OCI-LY1 (cell line): ENCODE results near the gene CEP19.

Experiments
- H2AFZ ChIP-seq: fragments of 200-600 bp; sonication (generic), shearing (Covaris generic); 2 replicates; pipeline ENCODE4 v1.6.0; 2014; ENCODE audit warnings: antibody characterized with exemption, mild to moderate bottlenecking, low read length
- H3F3A ChIP-seq: fragments of 200-600 bp; sonication (generic), shearing (Covaris generic); 2 replicates; pipeline ENCODE4 v1.6.0; 2014; ENCODE audit warnings: mild to moderate bottlenecking, antibody characterized with exemption, low read length, moderate library complexity; ENCODE audit not compliant: insufficient read depth
- H3K27ac ChIP-seq: fragments of 200-600 bp; sonication (generic); 2 replicates; pipeline ENCODE4 v1.5.1; 2014; ENCODE audit warnings: low read length, mixed run types, mild to moderate bottlenecking, low read depth; ENCODE audit not compliant: poor library complexity, severe bottlenecking
- H3K27me3 ChIP-seq: fragments of 200-600 bp; sonication (generic); 2 replicates; pipeline ENCODE4 v1.6.0; 2014; ENCODE audit warnings: antibody characterized with exemption, mild to moderate bottlenecking, low read length, moderate library complexity; ENCODE audit not compliant: insufficient read depth
- H3K36me3 ChIP-seq: fragments of 200-600 bp; sonication (generic); 2 replicates; pipeline ENCODE4 v1.6.1; 2014; ENCODE audit warnings: mild to moderate bottlenecking, antibody characterized with exemption, low read length, moderate library complexity, mixed read lengths; ENCODE audit not compliant: insufficient read depth
- H3K4me1 ChIP-seq: fragments of 200-600 bp; sonication (generic); 2 replicates; pipeline ENCODE4 v1.5.1; 2014; ENCODE audit warnings: mild to moderate bottlenecking, low read length, moderate library complexity; ENCODE audit not compliant: insufficient read depth, severe bottlenecking
- H3K4me2 ChIP-seq: fragments of 200-600 bp; sonication (generic), shearing (Covaris generic); 2 replicates; pipeline ENCODE4 v1.6.1; 2014; ENCODE audit warnings: low read length
- H3K4me3 ChIP-seq: fragments of 200-600 bp; sonication (generic); 2 replicates; pipeline ENCODE4 v1.5.1; 2014; ENCODE audit warnings: low read length, low read depth, mild to moderate bottlenecking, mixed read lengths; ENCODE audit not compliant: poor library complexity, severe bottlenecking
- H3K79me2 ChIP-seq: fragments of 200-600 bp; shearing (Covaris generic); 2 replicates; pipeline ENCODE4 v1.6.1; 2016; ENCODE audit warnings: mixed run types, low read length, mixed read lengths; ENCODE audit not compliant: insufficient read depth
- H3K9ac ChIP-seq: fragments of 200-600 bp; sonication (generic), shearing (Covaris generic); 2 replicates; pipeline ENCODE4 v1.6.1; 2014; ENCODE audit warnings: mild to moderate bottlenecking, low read length, mixed read lengths
- H3K9me2 ChIP-seq: fragments of 200-600 bp; sonication (generic), shearing (Covaris generic); 2 replicates; pipeline ENCODE4 v1.6.1; 2014; ENCODE audit warnings: low read depth, mild to moderate bottlenecking, low read length, mixed read lengths
- H3K9me3 ChIP-seq: fragments of 200-600 bp; shearing (Covaris generic); 2 replicates; pipeline ENCODE4 v1.6.1; 2014; ENCODE audit warnings: low read length, mixed read lengths
- H4K20me1 ChIP-seq: fragments of 200-600 bp; sonication (generic), shearing (Covaris generic); 2 replicates; pipeline ENCODE4 v1.6.0; 2016; ENCODE audit warnings: mild to moderate bottlenecking, low read length; ENCODE audit not compliant: insufficient read depth
- EZH2 ChIP-seq: fragments of 200-600 bp; sonication (generic), shearing (Covaris generic); IDR thresholded peaks from 2 replicates; pipeline ENCODE4 v1.8.0; 2017; ENCODE audit warnings: borderline replicate concordance, mixed run types, mild to moderate bottlenecking, antibody characterized with exemption, low read length, moderate library complexity, mixed read lengths
- TF ChIP-seq, protein P1 (sequence below): fragments of 200-600 bp; sonication (generic), shearing (Covaris generic); IDR thresholded peaks from 2 replicates; pipeline ENCODE4 v1.5.1; 2017; ENCODE audit warnings: mild to moderate bottlenecking, antibody characterized with exemption, low read length, moderate library complexity, mixed read lengths

The CEP19 gene

DNA sequence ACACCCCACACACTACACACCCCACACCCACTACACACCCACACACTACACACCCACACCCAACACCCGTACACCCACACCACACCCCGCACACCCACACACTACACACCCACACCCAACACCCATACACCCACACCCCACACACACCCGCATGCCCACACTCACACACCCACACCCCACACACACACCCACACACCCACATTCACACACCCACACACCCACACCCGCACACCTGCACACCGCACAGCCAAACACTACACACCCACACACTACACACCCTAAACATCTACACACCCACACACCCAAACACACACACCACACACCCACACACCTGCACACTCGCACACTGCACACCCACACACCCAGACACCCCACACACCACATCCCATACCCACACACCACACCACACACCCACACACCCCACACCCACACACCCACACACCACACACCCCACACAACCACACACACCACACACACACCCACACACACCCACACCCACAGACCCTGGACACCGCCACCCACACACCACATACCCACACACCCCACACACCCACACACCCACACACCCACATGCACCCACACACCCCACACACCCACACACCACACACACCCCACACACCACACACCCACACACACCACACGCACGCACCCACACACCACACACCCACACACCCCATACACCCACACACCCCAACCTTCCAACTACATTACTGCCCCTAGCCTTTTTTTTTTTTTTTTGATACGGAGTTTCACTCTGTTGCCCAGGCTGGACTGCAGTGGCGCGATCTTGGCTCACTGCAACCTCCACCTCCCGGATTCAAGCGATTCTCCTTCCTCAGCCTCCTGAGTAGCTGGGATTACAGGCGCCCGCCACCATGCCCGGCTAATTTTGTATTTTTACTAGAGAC is 16.9 kb downstream of the CEP19 start:
- Histone ChIP-seq H3K4me1 (no peaks in the 10 kb centered on the region), H3K9me3 (no peaks in the 10 kb centered on the region), H3K36me3 (no peaks in the 10 kb centered on the region), H3K79me2 (no peaks in the 10 kb centered on the region), H3K27me3 (no peaks in the 10 kb centered on the region), H3K9me2 (no peaks in the 10 kb centered on the region), H2AFZ (no peak overlapping the region), H3K27ac (no peak overlapping the region), H3K4me2 (no peak overlapping the region), H4K20me1 (no peaks in the 10 kb centered on the region), H3K4me3 (no peak overlapping the region), H3K9ac (no peak overlapping the region), H3F3A (no peaks in the 10 kb centered on the region)
- TF ChIP-seq, protein P1, sequence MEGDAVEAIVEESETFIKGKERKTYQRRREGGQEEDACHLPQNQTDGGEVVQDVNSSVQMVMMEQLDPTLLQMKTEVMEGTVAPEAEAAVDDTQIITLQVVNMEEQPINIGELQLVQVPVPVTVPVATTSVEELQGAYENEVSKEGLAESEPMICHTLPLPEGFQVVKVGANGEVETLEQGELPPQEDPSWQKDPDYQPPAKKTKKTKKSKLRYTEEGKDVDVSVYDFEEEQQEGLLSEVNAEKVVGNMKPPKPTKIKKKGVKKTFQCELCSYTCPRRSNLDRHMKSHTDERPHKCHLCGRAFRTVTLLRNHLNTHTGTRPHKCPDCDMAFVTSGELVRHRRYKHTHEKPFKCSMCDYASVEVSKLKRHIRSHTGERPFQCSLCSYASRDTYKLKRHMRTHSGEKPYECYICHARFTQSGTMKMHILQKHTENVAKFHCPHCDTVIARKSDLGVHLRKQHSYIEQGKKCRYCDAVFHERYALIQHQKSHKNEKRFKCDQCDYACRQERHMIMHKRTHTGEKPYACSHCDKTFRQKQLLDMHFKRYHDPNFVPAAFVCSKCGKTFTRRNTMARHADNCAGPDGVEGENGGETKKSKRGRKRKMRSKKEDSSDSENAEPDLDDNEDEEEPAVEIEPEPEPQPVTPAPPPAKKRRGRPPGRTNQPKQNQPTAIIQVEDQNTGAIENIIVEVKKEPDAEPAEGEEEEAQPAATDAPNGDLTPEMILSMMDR = no peak
- TF ChIP-seq EZH2 = no peak

DNA sequence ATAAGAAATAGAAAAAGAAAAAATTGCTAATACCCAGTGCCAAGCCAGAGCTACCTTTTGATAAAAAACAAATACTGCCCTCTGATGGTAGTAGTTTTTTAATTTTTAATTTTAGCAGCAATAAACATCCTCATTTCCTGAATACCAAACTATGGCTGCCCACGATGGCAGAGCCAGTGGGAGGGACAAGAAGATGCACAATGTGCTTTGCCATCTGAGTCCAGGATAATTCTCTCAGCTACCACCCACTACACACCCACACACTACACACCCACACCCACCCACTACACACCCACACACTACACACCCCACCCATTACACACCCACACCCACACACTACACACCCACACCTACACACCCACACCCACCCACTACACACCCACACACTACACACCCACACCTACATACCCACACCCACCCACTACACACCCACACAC is 17.8 kb downstream of the CEP19 start:
- Histone ChIP-seq H2AFZ (no peak overlapping the region), H3K9ac (no peak overlapping the region)

GRCh38 chr3:196691386-196691785 is 20.7 kb downstream of the CEP19 start:
- H4K20me1 ChIP-seq = no peaks in the 10 kb centered on the region
- no peaks in the 10 kb centered on the region for H3K79me2 ChIP-seq
- H3K4me2 ChIP-seq = no peak overlapping the region
- H3K27ac ChIP-seq = no peak overlapping the region
- TF ChIP-seq, protein P1 = no peak
- TF ChIP-seq EZH2 = no peak
- H3K4me3 ChIP-seq = no peak overlapping the region
- no peaks in the 10 kb centered on the region for H3K36me3 ChIP-seq
- no peak overlapping the region for H2AFZ ChIP-seq
- no peaks in the 10 kb centered on the region for H3K4me1 ChIP-seq
- H3K9ac ChIP-seq = no peak overlapping the region
- no peaks in the 10 kb centered on the region for H3K27me3 ChIP-seq
- no peaks in the 10 kb centered on the region for H3F3A ChIP-seq
- no peaks in the 10 kb centered on the region for H3K9me3 ChIP-seq
- H3K9me2 ChIP-seq = no peaks in the 10 kb centered on the region

More for the DNA sequence above, 17.8 kb downstream of the CEP19 start:
- H3K9me3 ChIP-seq = no peaks in the 10 kb centered on the region
- no peaks in the 10 kb centered on the region for H3K4me1 ChIP-seq
- no peak overlapping the region for H3K4me3 ChIP-seq
- no peaks in the 10 kb centered on the region for H3K79me2 ChIP-seq
- no peaks in the 10 kb centered on the region for H3F3A ChIP-seq
- TF ChIP-seq EZH2 = no peak
- TF ChIP-seq, protein P1 = no peak
- no peaks in the 10 kb centered on the region for H4K20me1 ChIP-seq
- no peak overlapping the region for H3K27ac ChIP-seq
- H3K27me3 ChIP-seq = no peaks in the 10 kb centered on the region
- H3K4me2 ChIP-seq = no peak overlapping the region
- H3K9me2 ChIP-seq = no peaks in the 10 kb centered on the region
- H3K36me3 ChIP-seq = no peaks in the 10 kb centered on the region
